Liver (tissue), 9 donors: ENCODE data around the gene TOMM20. TPM values are rescaled to one million over a fixed set of nuclear protein-coding genes. Genes with fewer than 3 reads are reported as not detected.

Source experiments
- DNase-seq: peaks from one replicate; pipeline ENCODE4 v3.0.0-alpha.2; 2017; ENCODE audit warnings: low spot score
- H3K27ac ChIP-seq, 2 donors: one replicate each; pipeline ENCODE4 v1.7.0; 2013; ENCODE audit warnings: inconsistent platforms in 2 of 2, low read length in 2 of 2, control low read depth in 1 of 2, low read depth in 1 of 2, mild to moderate bottlenecking in 1 of 2
- H3K27me3 ChIP-seq, 4 donors: one replicate each; pipeline versions ENCODE4 v1.6.1 to v1.7.0; 2013; ENCODE audit warnings: low read length in 3 of 4, inconsistent platforms in 1 of 4, mild to moderate bottlenecking in 1 of 4, moderate library complexity in 1 of 4; ENCODE audit not compliant: control insufficient read depth in 4 of 4, insufficient read depth in 4 of 4
- H3K36me3 ChIP-seq, 4 donors: one replicate each; pipeline versions ENCODE4 v1.6.1 to v1.7.0; 2013; ENCODE audit warnings: low read length in 3 of 4, mild to moderate bottlenecking in 3 of 4, low read depth in 1 of 4, moderate library complexity in 1 of 4; ENCODE audit not compliant: control insufficient read depth in 4 of 4, insufficient read depth in 3 of 4
- H3K4me1 ChIP-seq, 4 donors: one replicate each; pipeline versions ENCODE4 v1.6.1 to v1.7.0; 2013; ENCODE audit warnings: low read length in 3 of 4, mild to moderate bottlenecking in 3 of 4, moderate library complexity in 1 of 4; ENCODE audit not compliant: control insufficient read depth in 4 of 4, insufficient read depth in 4 of 4
- H3K4me3 ChIP-seq, 3 donors: one replicate each; pipeline versions ENCODE4 v1.6.1 to v1.7.0; 2013; ENCODE audit warnings: low read length in 3 of 3, control low read depth in 1 of 3, low read depth in 1 of 3, mild to moderate bottlenecking in 1 of 3
- H3K9ac ChIP-seq, 2 donors: one replicate each; pipeline ENCODE4 v1.7.0; 2013; ENCODE audit warnings: low read length in 2 of 2, mild to moderate bottlenecking in 2 of 2, moderate library complexity in 2 of 2, control low read depth in 1 of 2, low read depth in 1 of 2
- H3K9me3 ChIP-seq, 4 donors: one replicate each; pipeline versions ENCODE4 v1.6.1 to v1.7.0; 2013; ENCODE audit warnings: low read length in 3 of 4; ENCODE audit not compliant: control insufficient read depth in 4 of 4
- EGR1 ChIP-seq, 2 donors: IDR thresholded peaks; 2 replicates each; pipeline ENCODE4 v1.6.1; 2016 to 2018; ENCODE audit warnings: antibody characterized with exemption in 2 of 2, low read depth in 2 of 2
- FOXA1 ChIP-seq: IDR thresholded peaks from 2 replicates; pipeline ENCODE4 v1.6.1; 2016; ENCODE audit warnings: antibody characterized with exemption
- FOXA2 ChIP-seq: IDR thresholded peaks from 2 replicates; pipeline ENCODE4 v1.6.1; 2016; ENCODE audit warnings: antibody characterized with exemption
- GABPA ChIP-seq, 2 donors: IDR thresholded peaks in 1 of 2; conservative IDR thresholded peaks in 1 of 2; 2 replicates each; pipeline ENCODE4 v1.6.1; 2016; ENCODE audit warnings: antibody characterized with exemption in 2 of 2, mild to moderate bottlenecking in 1 of 2, moderate library complexity in 1 of 2
- HNF4G ChIP-seq: IDR thresholded peaks from 2 replicates; pipeline ENCODE4 v1.6.1; 2016; ENCODE audit warnings: antibody characterized with exemption
- JUND ChIP-seq, 2 donors: IDR thresholded peaks; 2 replicates each; pipeline ENCODE4 v1.6.1; 2016; ENCODE audit warnings: antibody characterized with exemption in 2 of 2
- NR2F2 ChIP-seq: IDR thresholded peaks from 2 replicates; pipeline ENCODE4 v1.6.1; 2016; ENCODE audit warnings: antibody characterized with exemption
- RAD21 ChIP-seq, 2 donors: IDR thresholded peaks; 2 replicates each; pipeline ENCODE4 v1.6.1; 2016; ENCODE audit warnings: antibody characterized with exemption in 2 of 2, mild to moderate bottlenecking in 2 of 2
- REST ChIP-seq: IDR thresholded peaks from 2 replicates; pipeline ENCODE4 v1.6.1; 2016; ENCODE audit warnings: antibody characterized with exemption, mild to moderate bottlenecking
- RXRA ChIP-seq, 2 donors: IDR thresholded peaks; 2 replicates each; pipeline ENCODE4 v1.6.1; 2017 to 2018; ENCODE audit warnings: antibody characterized with exemption in 2 of 2, mild to moderate bottlenecking in 1 of 2
- SP1 ChIP-seq: IDR thresholded peaks from 2 replicates; pipeline ENCODE4 v1.6.1; 2018; ENCODE audit warnings: antibody characterized with exemption, mild to moderate bottlenecking
- TAF1 ChIP-seq: conservative IDR thresholded peaks from 2 replicates; pipeline ENCODE4 v1.6.1; 2016; ENCODE audit warnings: antibody characterized with exemption, mild to moderate bottlenecking
- ZBTB33 ChIP-seq: IDR thresholded peaks from 2 replicates; pipeline ENCODE4 v1.6.1; 2016; ENCODE audit warnings: antibody characterized with exemption
- WGBS: extraction: QIAGEN DNeasy Blood & Tissue Kit; methylation state at CpG from one replicate; pipeline ENCODE4 v1.1.7; 2013; 5-methylcytosine and 5-hydroxymethylcytosine counted together
- polyA plus RNA-seq, 2 donors: library from polyadenylated mRNA; stranded (reverse) in 1 of 2; unstranded in 1 of 2; fragments of 200-250 nt in 1 of 2; fragments of >200 nt in 1 of 2; fragmentation: Nextera tagmentation in 1 of 2; extraction: Ambion mirVana in 1 of 2; gene quantifications; one replicate each; pipeline versions ENCODE4 v1.2.1 to v1.2.3, GENCODE V29; 2013 to 2015
- total RNA-seq, 2 donors: library from RNA; depleted of rRNA; stranded (reverse); fragments of >200 nt; gene quantifications; one replicate each; pipeline ENCODE4 v1.2.3, GENCODE V29; 2014
- donor health status: healthy.
- donor health status: healthy.
- donor health status: healthy.
- donor health status: healthy.
- donor health status: healthy.

TOMM20 gene
- total and polyA plus RNA-seq, 4 donors = 33.4 to 74.4 (median 39.1) TPM

- no peak for TF ChIP-seq REST
These were observed 30.0 kb upstream of the TOMM20 start (continued) for GRCh38 chr1:235158680-235159079.

DNA sequence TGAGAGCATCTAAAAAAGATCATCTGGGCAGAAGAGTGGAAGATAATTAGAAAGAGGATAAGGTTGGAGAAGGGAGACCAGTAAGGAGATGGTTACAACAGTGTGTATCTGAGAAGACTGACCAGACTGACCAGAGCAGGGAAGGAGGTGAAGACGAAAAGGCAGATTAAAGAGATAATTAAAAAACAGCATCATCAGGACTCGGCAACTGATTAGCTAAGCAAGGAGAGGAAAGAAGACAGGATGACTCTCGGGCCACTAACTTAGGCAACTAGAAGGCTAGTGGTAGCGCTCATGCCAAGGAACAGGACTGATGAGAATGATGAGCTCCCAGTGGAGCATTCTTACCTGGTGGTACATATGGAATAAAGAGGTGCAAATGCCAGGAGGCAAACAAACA, 28.5 kb upstream of the TOMM20 start:
- no peaks in the 10 kb centered on the region for H3K9me3 ChIP-seq
- H3K36me3 ChIP-seq = peaks cover 0 to 28% (median 25%) of the 10 kb centered on the region in 4 donors

DNA sequence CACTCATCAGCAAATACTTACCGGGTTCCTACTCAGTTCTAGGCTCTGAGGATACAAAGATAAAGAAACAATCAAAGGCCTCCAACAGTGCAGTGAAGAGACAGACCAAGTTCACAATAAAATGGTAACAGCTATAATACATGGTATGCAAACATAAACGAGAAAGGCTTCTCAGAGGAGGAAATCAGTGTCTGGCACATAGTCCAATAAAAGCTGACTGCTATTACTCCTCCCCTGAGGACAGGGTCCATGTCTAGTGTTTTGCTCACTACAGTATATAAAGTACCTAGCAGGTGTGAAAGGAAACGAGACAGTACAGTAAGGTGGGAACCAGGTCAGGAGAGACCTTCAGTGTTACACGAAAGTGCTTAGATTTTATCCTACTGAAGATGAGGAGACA, 28.1 kb upstream of the TOMM20 start:
- H3K9me3 ChIP-seq = no peaks in the 10 kb centered on the region
- H3K36me3 ChIP-seq = peaks cover 0 to 30% (median 27%) of the 10 kb centered on the region in 4 donors
- no peak overlapping the region for H3K27ac ChIP-seq
- no peak for TF ChIP-seq GABPA (IDR thresholded peaks at IDR 0.05 in 1 of 2, conservative IDR thresholded peaks at IDR 0.05 in 1 of 2)
- no peak overlapping the region for H3K9ac ChIP-seq
- no peak for DNase-seq
- no peak overlapping the region for H3K4me3 ChIP-seq
- 87% methylated on average over 4 of the region's 4 CpGs for WGBS
- H3K27me3 ChIP-seq = no peaks in the 10 kb centered on the region
- H3K4me1 ChIP-seq = peaks cover 4 to 12% (median 6%) of the 10 kb centered on the region in 4 donors

More for the DNA sequence above, 28.5 kb upstream of the TOMM20 start:
- no peak for TF ChIP-seq JUND (IDR thresholded peaks at IDR 0.05)
- no peak for TF ChIP-seq ZBTB33
- no peak for TF ChIP-seq HNF4G
- no peak overlapping the region for H3K4me3 ChIP-seq
- no peak overlapping the region for H3K9ac ChIP-seq
- DNase-seq = no peak
- no peaks in the 10 kb centered on the region for H3K27me3 ChIP-seq
- no peak overlapping the region for H3K27ac ChIP-seq
- H3K4me1 ChIP-seq = peaks cover 4 to 13% (median 7%) of the 10 kb centered on the region in 4 donors
- WGBS = 95% methylated on average over 4 of the region's 4 CpGs

- peaks cover 3 to 10% (median 5%) of the 10 kb centered on the region in 4 donors for H3K4me1 ChIP-seq
- H3K27ac ChIP-seq = no peak overlapping the region
- 94% methylated on average over 3 of the region's 3 CpGs for whole genome bisulfite sequencing
- H3K9me3 ChIP-seq = no peaks in the 10 kb centered on the region
- no peak overlapping the region for H3K4me3 ChIP-seq
- no peak for DNase-seq
- peaks cover 0 to 33% (median 30%) of the 10 kb centered on the region in 4 donors for H3K36me3 ChIP-seq
- no peak overlapping the region for H3K9ac ChIP-seq
- H3K27me3 ChIP-seq = no peaks in the 10 kb centered on the region
- TF ChIP-seq TAF1 (no peak), SP1 (no peak), FOXA1 (no peak), RXRA (IDR thresholded peaks at IDR 0.05) (no peak), JUND (IDR thresholded peaks at IDR 0.05) (no peak), EGR1 (IDR thresholded peaks at IDR 0.05; ENCODE audit: low read depth in 2 of 2) (no peak), RAD21 (IDR thresholded peaks at IDR 0.05) (no peak), HNF4G (no peak), REST (no peak), ZBTB33 (no peak), NR2F2 (no peak), FOXA2 (no peak)
These were observed 27.6 kb upstream of the TOMM20 start for GRCh38 chr1:235156265-235156664.
